IPS-NIHi7 (cell line): Measurements from ENCODE around the gene MYBPH.

Experiments used
- DNase-seq: peaks from one replicate; pipeline ENCODE4 v3.0.0; 2012; ENCODE audit warnings: mixed read lengths; ENCODE audit errors: extremely low spot score

The MYBPH gene

GRCh38 chr1:203148579-203148978 lies 27.0 kb downstream of the MYBPH start:
- DNase-seq: no peak

GRCh38 chr1:203148127-203148526 lies 27.5 kb downstream of the MYBPH start:
- no peak for DNase-seq

DNA sequence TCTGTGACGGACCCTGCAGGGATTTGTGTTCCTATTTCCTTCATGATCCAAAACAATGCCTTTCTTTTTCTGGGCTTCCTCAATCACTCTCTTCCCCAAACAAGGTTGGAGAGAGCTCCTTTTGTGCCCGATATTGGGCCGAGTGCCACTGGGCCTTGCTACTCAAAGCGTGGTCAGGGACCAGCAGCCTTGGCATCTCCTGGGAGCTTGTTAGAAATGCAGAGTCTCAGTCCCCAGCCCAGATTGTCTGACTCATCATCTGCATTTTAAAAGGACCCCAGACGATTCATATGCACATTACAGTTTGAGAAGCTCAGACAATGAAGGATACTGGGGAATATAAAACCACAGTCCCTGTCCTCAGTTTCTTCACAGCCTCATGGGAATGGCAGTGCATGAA lies 28.2 kb downstream of the MYBPH start:
- DNase-seq: no peak

- DNase-seq: no peak
These were observed 29.1 kb downstream of the MYBPH start for GRCh38 chr1:203146537-203146936.

- DNase-seq: no peak
These were observed 29.6 kb downstream of the MYBPH start for GRCh38 chr1:203146042-203146369.

GRCh38 chr1:203145321-203146041 lies 30.1 kb downstream of the MYBPH start:
- no peak for DNase-seq

DNA sequence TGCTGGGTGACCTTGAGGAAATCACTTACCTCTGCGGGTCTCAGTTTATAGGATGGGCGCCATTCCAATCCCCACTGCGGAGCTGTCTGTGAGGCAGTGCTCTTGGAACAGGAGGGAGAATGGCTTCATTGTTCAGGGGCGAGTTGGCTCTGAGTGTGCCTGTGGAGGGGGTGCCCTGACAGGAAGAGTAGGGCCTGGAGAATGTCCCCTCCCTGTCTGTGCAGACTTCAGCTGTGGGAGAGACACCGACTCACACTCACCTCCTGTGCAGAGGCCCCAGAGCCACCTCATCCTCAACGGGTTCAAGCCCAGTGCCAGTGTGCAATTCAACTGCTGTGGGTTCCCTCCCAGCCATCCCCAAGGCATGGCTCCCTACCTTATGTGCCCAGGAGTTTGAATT lies 31.0 kb downstream of the MYBPH start:
- DNase-seq: no peak

DNA sequence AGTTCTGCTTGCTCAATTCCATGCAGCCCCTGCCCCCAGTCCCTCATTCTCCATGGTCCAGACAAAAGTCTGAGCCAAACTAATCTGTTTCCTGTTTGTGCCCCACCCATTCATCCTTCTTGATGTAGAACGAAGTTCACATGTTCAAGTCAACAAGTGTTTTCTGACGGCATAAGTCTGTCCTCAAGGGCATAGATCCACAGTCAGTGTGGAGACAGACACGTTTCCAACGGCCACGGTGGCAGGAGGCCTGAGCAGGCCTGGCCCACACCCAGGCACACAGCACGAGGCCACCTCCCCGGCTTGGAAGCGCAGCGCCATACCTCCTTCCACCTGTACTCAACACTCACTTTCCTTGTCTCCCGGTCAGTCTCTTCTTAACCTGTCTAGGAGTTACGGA lies 32.0 kb downstream of the MYBPH start:
- no peak for DNase-seq

DNA sequence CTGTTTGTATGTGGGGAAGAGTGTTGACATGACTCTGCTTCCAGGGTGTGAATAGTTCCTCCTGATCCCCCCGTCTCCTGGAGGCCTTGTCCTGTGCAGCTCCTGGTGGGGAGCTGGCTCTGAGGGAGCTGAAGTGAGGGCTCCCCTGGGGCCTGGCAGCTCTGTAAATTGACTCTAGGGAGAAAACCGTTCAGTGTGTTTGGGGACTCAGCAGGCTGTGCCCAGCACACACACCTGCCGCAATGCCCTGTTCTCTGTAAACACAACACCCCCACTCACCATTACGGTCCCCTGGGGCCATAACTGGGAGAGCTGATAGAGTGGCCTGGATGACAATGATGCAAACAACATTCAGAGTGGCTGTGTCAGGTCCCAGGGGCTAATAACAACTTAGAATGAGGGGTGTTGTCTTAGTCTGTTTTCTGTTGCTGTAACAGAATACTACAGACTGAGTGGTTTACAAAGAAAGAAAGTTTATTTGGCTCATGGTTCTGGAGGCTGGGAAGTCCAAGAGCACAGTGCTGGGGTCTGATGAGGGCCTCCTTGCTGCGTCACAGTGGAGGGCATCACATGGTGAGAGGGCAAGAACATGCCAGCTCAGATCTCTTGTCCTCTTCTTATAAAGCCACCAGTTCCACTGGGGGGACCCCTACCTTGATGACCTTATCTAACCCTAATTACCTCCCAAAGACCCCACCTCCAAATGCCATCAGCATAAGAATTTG lies 32.8 kb downstream of the MYBPH start:
- DNase-seq: no peak

- DNase-seq: no peak
These were observed 33.5 kb downstream of the MYBPH start for GRCh38 chr1:203142124-203142523.

DNA sequence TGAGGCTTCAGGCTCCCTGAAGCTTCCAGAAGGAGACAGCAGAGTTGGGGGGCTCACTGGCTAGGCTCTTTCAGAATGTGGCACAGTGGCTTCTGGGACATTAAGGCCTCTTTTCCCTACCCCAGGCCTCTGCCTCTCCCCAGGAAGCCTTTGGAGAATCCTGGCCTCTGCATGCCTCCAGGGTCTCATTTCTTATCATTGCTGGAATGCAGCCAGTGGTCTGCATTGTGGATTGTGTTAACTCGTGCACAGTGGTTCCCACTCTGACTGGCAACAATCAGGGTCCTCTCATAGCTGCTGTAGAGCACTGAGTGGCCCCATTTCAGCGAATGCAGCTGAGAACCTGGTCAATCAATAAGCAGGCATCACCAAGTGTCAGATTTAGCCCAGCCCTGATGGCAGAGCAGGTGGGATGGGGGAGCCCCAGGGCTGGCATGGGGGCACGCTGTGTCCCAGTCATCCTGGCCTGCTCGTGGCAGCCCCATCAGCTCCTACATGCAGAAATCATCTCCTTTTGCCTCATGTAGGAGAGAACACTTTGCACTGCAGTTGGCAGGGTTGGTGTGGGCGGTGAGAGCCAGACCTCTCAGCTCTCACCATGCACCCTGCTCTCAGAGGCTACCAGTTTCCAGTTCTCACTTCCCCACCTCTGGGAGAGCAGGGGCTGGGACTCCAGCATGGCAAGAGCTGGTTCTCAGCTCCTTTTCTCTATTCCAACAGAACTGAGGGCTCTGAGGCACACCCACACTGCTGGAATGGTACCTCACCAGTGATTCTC lies 34.7 kb downstream of the MYBPH start:
- DNase-seq: no peak

DNA sequence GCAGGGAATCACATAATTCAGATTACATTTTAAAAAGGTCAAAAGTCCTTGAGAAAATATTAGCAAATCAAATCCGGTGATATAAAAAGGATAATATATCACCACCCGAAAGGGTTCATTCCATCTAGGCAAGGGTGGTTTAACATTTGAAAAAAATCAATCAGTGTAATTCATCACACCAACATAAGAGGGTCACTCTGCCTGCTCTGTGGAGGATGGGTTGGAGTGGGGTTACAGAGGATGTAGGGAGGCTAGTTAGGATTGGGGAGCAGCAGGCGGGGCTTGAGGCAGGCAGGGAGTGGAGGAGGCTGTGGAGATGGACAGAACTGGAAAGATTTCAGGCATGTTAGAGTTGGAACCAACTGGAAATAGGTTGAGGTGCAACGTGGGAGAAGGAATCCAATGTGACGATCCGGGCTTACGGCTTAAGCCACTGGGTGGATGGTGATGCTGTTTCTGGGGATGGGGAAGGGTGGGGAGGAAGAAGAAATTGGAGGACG lies 35.6 kb downstream of the MYBPH start:
- DNase-seq: no peak

DNA sequence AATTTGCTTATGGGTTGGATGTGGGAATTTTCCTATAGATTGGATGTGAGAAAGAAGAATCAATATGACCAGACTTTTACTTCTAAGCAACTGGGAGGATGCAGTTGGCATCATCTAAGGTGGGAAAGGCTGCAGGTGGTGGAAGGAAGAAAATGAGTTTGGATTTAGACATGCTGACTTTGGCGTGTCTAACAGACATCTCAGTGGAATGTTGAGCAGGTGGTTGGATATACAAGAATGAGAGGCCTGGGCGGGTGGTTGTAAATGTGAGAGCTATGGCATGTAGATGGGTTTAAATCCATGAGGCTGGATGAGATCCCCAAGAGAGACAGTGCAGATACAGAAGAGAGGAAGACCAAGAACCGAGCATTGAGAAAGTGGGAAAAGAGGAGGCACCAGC lies 37.6 kb downstream of the MYBPH start:
- no peak for DNase-seq

DNA sequence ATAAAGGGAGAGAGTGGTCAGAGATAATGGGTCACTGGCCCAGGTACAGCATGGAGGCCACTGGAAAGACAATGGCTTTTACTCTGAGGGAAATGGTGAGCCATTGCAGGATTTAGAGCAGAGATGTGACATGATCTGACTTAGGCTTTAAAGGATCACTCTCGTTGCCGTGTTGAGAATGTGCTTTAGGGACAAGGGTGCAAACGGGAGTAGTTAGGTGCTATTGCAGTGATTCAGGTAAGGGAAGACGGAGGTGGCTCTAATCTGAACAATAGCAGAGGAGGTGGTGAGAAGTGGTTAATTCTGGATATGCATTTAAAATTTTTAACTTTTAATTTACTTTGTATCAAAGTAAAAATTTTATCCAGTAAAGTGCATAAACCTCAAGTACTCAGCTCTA lies 38.3 kb downstream of the MYBPH start:
- DNase-seq: no peak

GRCh38 chr1:203136409-203137042 lies 39.1 kb downstream of the MYBPH start:
- DNase-seq: no peak

- DNase-seq: no peak
These were observed 39.9 kb downstream of the MYBPH start for GRCh38 chr1:203135636-203136305.

GRCh38 chr1:203133970-203134725 lies 41.5 kb downstream of the MYBPH start:
- no peak for DNase-seq

- no peak for DNase-seq
These were observed 44.0 kb downstream of the MYBPH start for GRCh38 chr1:203131548-203132200.

- no peak for DNase-seq
These were observed 45.2 kb downstream of the MYBPH start for GRCh38 chr1:203130358-203130985.
